K562 (cell line): ENCODE data around the gene ATPAF2. TPM values are rescaled to one million over a fixed set of nuclear protein-coding genes. Genes with fewer than 3 reads are reported as not detected.
A peak's percentile ranks its signal among the peaks of the same experiment; 100 is the strongest.

Experiments
- ATAC-seq: fragments of 200-7000 bp; cut with Tn5 transposase; 3 replicates; pipeline ENCODE4 v1.9.1; 2020; ENCODE audit warnings: moderate library complexity
- BruUV-seq: library from RNA; stranded (reverse); fragments of 400-500 nt; replicated peaks from 2 replicates; lab custom pipeline; 2021; lab: Mats Ljungman, UMichigan
- CTCF ChIA-PET: fragments of 300-600 bp; formaldehyde crosslinking; extraction: SDS; loops from one replicate; lab custom pipeline; 2021; ENCODE audit warnings: low intra/inter-chr PET ratio; lab: Yijun Ruan, JAX
- POLR2A ChIA-PET: fragments of 300-600, 350-650 bp; sonication (Branson Sonifier 250); formaldehyde crosslinking; extraction: SDS; loops from one replicate; lab custom pipeline; 2021; ENCODE audit warnings: antibody characterized with exemption, inconsistent platforms; lab: Yijun Ruan, JAX
- DNase-seq, 4 experiments: peaks; one replicate each; pipeline versions ENCODE4 v3.0.0 to v3.0.0-alpha.2; 2011 to 2018; ENCODE audit warnings: low spot score in 3 of 4, mixed read lengths in 3 of 4; ENCODE audit errors: extremely low read depth in 1 of 4
- FAIRE-seq: peaks from 2 replicates; lab custom pipeline; 2011; peaks lifted over from hg19 to GRCh38; lab: Jason Lieb, UNC
- H2AFZ ChIP-seq: 2 replicates; pipeline ENCODE4 v1.6.0; 2011; ENCODE audit warnings: low read depth, low read length, control low read depth, inconsistent platforms
- H3K27ac ChIP-seq: fragments of 200-600 bp; 3 replicates; pipeline ENCODE4 v1.8.0; 2011; ENCODE audit warnings: low read depth, mild to moderate bottlenecking, control low read depth, inconsistent platforms, low read length, moderate library complexity, mixed read lengths; ENCODE audit errors: extremely low read depth
- H3K27me3 ChIP-seq, 2 experiments: fragments of 300-600 bp in 1 of 2; 2 replicates in 1 of 2; 3 replicates in 1 of 2; pipeline versions ENCODE4 v1.6.0 to v1.8.0; 2011; ENCODE audit warnings: inconsistent platforms in 2 of 2, low read length in 2 of 2, mild to moderate bottlenecking in 1 of 2, mixed read lengths in 1 of 2, moderate library complexity in 1 of 2; ENCODE audit not compliant: control insufficient read depth in 2 of 2, insufficient read depth in 2 of 2
- H3K36me3 ChIP-seq: fragments of 300-600 bp; 3 replicates; pipeline ENCODE4 v1.8.0; 2011; ENCODE audit warnings: mild to moderate bottlenecking, low read length, inconsistent platforms; ENCODE audit not compliant: control insufficient read depth, insufficient read depth
- H3K4me1 ChIP-seq, 2 experiments: fragments of 200-600 bp in 1 of 2; replicated peaks in 1 of 2; 2 replicates in 1 of 2; 3 replicates in 1 of 2; pipeline versions ENCODE4 v1.5.1 to v1.8.0; 2011; ENCODE audit warnings: inconsistent platforms in 2 of 2, low read length in 2 of 2, mild to moderate bottlenecking in 1 of 2, mixed read lengths in 1 of 2, moderate library complexity in 1 of 2; ENCODE audit not compliant: control insufficient read depth in 2 of 2, insufficient read depth in 2 of 2
- H3K4me2 ChIP-seq: 2 replicates; pipeline ENCODE4 v1.6.1; 2011; ENCODE audit warnings: low read length, control low read depth, inconsistent platforms, mixed read lengths; ENCODE audit not compliant: insufficient read depth
- H3K4me3 ChIP-seq: fragments of 200-600 bp; sonication (generic), shearing (Covaris generic); 2 replicates; pipeline ENCODE4 v1.5.1; 2016; ENCODE audit warnings: control low read depth, inconsistent platforms
- H3K79me2 ChIP-seq: fragments of 200-600 bp; 3 replicates; pipeline ENCODE4 v1.8.0; 2011; ENCODE audit warnings: low read length, inconsistent platforms; ENCODE audit not compliant: control insufficient read depth, insufficient read depth
- H3K9ac ChIP-seq, 2 experiments: 2 replicates each; pipeline versions ENCODE4 v1.6.0 to v1.6.1; 2011; ENCODE audit warnings: low read depth in 2 of 2, low read length in 2 of 2, control low read depth in 1 of 2, inconsistent platforms in 1 of 2, mild to moderate bottlenecking in 1 of 2, mixed read lengths in 1 of 2; ENCODE audit not compliant: insufficient read depth in 1 of 2
- H3K9me1 ChIP-seq: one replicate; pipeline ENCODE4 v1.6.0; 2011; ENCODE audit warnings: inconsistent platforms, mild to moderate bottlenecking, low read length, moderate library complexity; ENCODE audit not compliant: control insufficient read depth, insufficient read depth
- H3K9me3 ChIP-seq: replicated peaks from 2 replicates; pipeline ENCODE4 v1.5.1; 2011; ENCODE audit warnings: low read depth, low read length, inconsistent platforms; ENCODE audit not compliant: control insufficient read depth, insufficient read depth
- H4K20me1 ChIP-seq: replicated peaks from 2 replicates; pipeline ENCODE4 v1.6.1; 2011; ENCODE audit warnings: low read length, inconsistent platforms, mixed read lengths; ENCODE audit not compliant: control insufficient read depth, insufficient read depth
- CBX3 ChIP-seq, 2 experiments: IDR thresholded peaks; 1 replicate in 1 of 2; 2 replicates in 1 of 2; pipeline ENCODE4 v1.6.1; 2012; ENCODE audit warnings: inconsistent platforms in 2 of 2, low read length in 2 of 2, borderline replicate concordance in 1 of 2, control low read depth in 1 of 2
- CHD2 ChIP-seq: IDR thresholded peaks from 2 replicates; pipeline ENCODE4 v1.6.1; 2011; ENCODE audit warnings: low read depth, low read length
- ERF ChIP-seq: fragments of 450-650 bp; formaldehyde crosslinking; IDR thresholded peaks from 2 replicates; pipeline ENCODE4 v1.4.0; 2020; ENCODE audit warnings: mild to moderate bottlenecking, mixed read lengths
- ETS2 ChIP-seq: IDR thresholded peaks from 2 replicates; pipeline ENCODE4 v1.6.1; 2016; ENCODE audit warnings: borderline replicate concordance, missing genetic modification characterization, mild to moderate bottlenecking, moderate library complexity, missing compliant biosample characterization; ENCODE audit not compliant: poor library complexity, severe bottlenecking
- SIX5 ChIP-seq, 2 experiments: IDR thresholded peaks; 2 replicates each; pipeline ENCODE4 v1.6.1; 2011; ENCODE audit warnings: low read length in 2 of 2, borderline replicate concordance in 1 of 2, low read depth in 1 of 2, mild to moderate bottlenecking in 1 of 2, moderate library complexity in 1 of 2; ENCODE audit not compliant: insufficient read depth in 1 of 2
- ZNF41 ChIP-seq: fragments of 250-450 bp; sonication (Bioruptor Pico); conservative IDR thresholded peaks from 2 replicates; pipeline ENCODE4 v1.4.0; 2020; ENCODE audit warnings: mild to moderate bottlenecking
- WGBS: fragments of 100-300 bp; shearing (Covaris generic); methylation state at CpG from one replicate; pipeline ENCODE4 v1.1.6; 2016; ENCODE audit warnings: low coverage, mixed read lengths; ENCODE audit not compliant: insufficient coverage; ENCODE audit errors: missing lambda C conversion rate; 5-methylcytosine and 5-hydroxymethylcytosine counted together
- in situ Hi-C: fragments of 300-500 bp; cut with MboI; formaldehyde crosslinking; loops from 4 replicates; pipeline ENCODE4 v1.15.0; 2018; ENCODE audit warnings: inconsistent platforms, mixed read lengths
- intact Hi-C: fragments of 100-400 bp; cut with micrococcal nuclease; formaldehyde crosslinking; loops from 2 replicates; pipeline ENCODE4 v1.14.2; 2022
- polyA plus RNA-seq, 8 experiments: library from polyadenylated mRNA; depleted of rRNA in 4 of 8; stranded (reverse) in 5 of 8; unstranded in 3 of 8; fragments of >200 nt; fragmentation: Nextera tagmentation in 2 of 8; fragmentation: Illumina TruSeq in 1 of 8; extraction: Ambion mirVana in 2 of 8; extraction: Trizol in 1 of 8; gene quantifications; 2 replicates each; pipeline versions ENCODE4 v1.2.1 to v1.2.3, GENCODE V29; 2011 to 2014; ENCODE audit warnings: inconsistent platforms in 1 of 8, missing spikeins in 1 of 8
- total RNA-seq, 7 experiments: library from RNA; depleted of rRNA in 6 of 7; stranded (reverse); fragments of >200 nt in 6 of 7; fragmentation: Illumina TruSeq in 2 of 7; extraction: Trizol in 2 of 7; gene quantifications; 2 replicates each; pipeline versions ENCODE4 v1.2.1 to v1.2.3, GENCODE V29; 2011 to 2021; ENCODE audit warnings: low replicate concordance in 1 of 7
- TF ChIP-seq, protein P1 (sequence below): fragments of 450-650 bp; IDR thresholded peaks from 2 replicates; pipeline ENCODE4 v1.6.1; 2016; ENCODE audit warnings: low read depth
- TF ChIP-seq, protein P2 (sequence below): sonication (generic); formaldehyde crosslinking; IDR thresholded peaks from 2 replicates; pipeline ENCODE4 v1.8.0; 2022; ENCODE audit warnings: mild to moderate bottlenecking, missing genetic modification reagents

The ATPAF2 gene
- total and polyA plus RNA-seq, 9 of the 15 experiments (the other 6 are each of a cell fraction or from before 2014, with no cell fraction given) = 2.1 to 19.2 (median 11.3) TPM

DNA sequence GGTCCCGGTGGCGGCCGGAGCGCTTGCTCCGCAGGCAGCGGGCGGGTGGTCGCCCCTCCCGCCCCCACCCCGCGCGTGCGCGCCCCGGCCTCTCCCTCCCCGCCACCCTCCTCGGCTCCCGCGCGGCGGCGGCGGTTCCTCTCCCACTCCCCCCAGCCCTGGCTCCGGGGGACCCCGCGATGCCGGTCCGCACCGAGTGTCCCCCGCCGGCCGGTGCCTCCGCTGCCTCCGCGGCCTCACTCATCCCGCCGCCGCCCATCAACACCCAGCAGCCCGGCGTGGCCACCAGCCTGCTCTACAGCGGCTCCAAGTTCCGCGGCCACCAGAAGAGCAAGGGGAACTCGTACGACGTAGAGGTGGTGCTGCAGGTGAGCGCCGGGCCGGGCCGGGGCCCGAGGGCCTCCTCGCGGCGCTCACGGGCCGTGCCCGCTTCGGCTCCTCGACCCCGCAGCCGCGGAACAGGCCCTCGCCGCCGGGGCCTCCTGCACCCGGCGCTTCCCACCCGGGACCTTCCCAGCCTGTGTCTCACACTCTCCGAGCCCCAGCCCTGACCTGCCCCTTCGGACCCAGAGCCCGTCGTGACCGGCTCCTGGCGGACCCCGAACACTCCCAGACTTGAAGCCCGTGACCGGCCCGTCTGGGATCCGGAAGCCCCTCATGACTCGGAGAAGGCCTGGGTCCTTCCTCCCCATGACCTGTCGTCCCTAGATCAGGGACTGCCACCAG, 730 bp upstream of the ATPAF2 start:
- peaks cover 24 to 38% of the 10 kb centered on the region in 2 experiments; a peak in 4 of 5 replicates for H3K4me1 ChIP-seq
- POLR2A ChIA-PET = no interaction called here
- H2AFZ ChIP-seq = peak overlapping the region; percentile 51
- 0% methylated on average over 31 of the region's 81 CpGs for WGBS
- intact Hi-C loops = loop anchor here (5.0 kb wide), 2 partner anchors 48 to 357 kb away; partner anchors contain the start of genes DRG2 and RAI1
- H3K4me3 ChIP-seq = peak overlapping the region; percentile 72
- H3K4me2 ChIP-seq = peak overlapping the region; percentile 74
- H3K9me3 ChIP-seq = no peaks in the 10 kb centered on the region
- CTCF ChIA-PET = no interaction called here
- DNase-seq (peak in 2 of 4 experiments; percentile 44 to 83), ATAC-seq (peak; percentile 45), FAIRE-seq (no peak)
- H3K79me2 ChIP-seq = peaks cover 46% of the 10 kb centered on the region
- no peaks in the 10 kb centered on the region for H3K9me1 ChIP-seq
- H3K36me3 ChIP-seq = peaks cover 5% of the 10 kb centered on the region; the same call in 1 of the 3 replicates
- peak overlapping the region; percentile 67 for H3K27ac ChIP-seq
- in situ Hi-C loops = no loop called here
- no TSS peak for BruUV-seq
- no peaks in the 10 kb centered on the region; the same call in 1 of the 2 replicates for H4K20me1 ChIP-seq
- peak overlapping the region; percentile 63 to 93 for H3K9ac ChIP-seq
- no peaks in the 10 kb centered on the region for H3K27me3 ChIP-seq
- TF ChIP-seq, protein P1, sequence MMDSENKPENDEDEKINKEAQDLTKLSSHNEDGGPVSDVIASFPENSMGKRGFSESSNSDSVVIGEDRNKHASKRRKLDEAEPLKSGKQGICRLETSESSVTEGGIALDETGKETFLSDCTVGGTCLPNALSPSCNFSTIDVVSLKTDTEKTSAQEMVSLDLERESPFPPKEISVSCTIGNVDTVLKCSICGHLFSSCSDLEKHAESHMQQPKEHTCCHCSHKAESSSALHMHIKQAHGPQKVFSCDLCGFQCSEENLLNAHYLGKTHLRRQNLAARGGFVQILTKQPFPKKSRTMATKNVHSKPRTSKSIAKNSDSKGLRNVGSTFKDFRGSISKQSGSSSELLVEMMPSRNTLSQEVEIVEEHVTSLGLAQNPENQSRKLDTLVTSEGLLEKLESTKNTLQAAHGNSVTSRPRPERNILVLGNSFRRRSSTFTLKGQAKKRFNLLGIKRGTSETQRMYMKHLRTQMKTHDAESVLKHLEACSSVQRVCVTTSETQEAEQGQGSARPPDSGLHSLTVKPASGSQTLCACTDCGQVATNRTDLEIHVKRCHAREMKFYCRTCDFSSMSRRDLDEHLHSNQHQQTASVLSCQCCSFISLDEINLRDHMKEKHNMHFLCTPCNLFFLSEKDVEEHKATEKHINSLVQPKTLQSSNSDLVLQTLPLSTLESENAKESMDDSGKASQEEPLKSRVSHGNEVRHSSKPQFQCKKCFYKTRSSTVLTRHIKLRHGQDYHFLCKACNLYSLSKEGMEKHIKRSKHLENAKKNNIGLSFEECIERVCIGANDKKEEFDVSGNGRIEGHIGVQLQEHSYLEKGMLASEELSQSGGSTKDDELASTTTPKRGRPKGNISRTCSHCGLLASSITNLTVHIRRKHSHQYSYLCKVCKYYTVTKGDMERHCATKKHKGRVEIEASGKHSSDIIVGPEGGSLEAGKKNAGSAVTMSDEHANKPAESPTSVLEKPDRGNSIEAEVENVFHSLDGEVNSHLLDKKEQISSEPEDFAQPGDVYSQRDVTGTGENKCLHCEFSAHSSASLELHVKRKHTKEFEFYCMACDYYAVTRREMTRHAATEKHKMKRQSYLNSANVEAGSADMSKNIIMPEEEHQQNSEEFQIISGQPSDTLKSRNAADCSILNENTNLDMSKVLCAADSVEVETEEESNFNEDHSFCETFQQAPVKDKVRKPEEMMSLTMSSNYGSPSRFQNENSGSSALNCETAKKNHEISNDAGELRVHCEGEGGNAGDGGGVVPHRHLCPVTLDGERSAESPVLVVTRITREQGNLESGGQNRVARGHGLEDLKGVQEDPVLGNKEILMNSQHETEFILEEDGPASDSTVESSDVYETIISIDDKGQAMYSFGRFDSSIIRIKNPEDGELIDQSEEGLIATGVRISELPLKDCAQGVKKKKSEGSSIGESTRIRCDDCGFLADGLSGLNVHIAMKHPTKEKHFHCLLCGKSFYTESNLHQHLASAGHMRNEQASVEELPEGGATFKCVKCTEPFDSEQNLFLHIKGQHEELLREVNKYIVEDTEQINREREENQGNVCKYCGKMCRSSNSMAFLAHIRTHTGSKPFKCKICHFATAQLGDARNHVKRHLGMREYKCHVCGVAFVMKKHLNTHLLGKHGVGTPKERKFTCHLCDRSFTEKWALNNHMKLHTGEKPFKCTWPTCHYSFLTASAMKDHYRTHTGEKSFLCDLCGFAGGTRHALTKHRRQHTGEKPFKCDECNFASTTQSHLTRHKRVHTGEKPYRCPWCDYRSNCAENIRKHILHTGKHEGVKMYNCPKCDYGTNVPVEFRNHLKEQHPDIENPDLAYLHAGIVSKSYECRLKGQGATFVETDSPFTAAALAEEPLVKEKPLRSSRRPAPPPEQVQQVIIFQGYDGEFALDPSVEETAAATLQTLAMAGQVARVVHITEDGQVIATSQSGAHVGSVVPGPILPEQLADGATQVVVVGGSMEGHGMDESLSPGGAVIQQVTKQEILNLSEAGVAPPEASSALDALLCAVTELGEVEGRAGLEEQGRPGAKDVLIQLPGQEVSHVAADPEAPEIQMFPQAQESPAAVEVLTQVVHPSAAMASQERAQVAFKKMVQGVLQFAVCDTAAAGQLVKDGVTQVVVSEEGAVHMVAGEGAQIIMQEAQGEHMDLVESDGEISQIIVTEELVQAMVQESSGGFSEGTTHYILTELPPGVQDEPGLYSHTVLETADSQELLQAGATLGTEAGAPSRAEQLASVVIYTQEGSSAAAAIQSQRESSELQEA = no peak
- TF ChIP-seq ETS2 (tag) (no peak), ERF (CRISPR knock-in tag) (no peak), SIX5 (IDR thresholded peaks at IDR 0.05; ENCODE audit: borderline replicate concordance in 1 of 2, insufficient read depth in 1 of 2, low read depth in 1 of 2, low read length in 2 of 2) (no peak), CBX3 (IDR thresholded peaks at IDR 0.05; ENCODE audit: borderline replicate concordance in 1 of 2, low read length in 2 of 2) (no peak), CHD2 (no peak), ZNF41 (CRISPR knock-in tag) (no peak)
- TF ChIP-seq, protein P2, sequence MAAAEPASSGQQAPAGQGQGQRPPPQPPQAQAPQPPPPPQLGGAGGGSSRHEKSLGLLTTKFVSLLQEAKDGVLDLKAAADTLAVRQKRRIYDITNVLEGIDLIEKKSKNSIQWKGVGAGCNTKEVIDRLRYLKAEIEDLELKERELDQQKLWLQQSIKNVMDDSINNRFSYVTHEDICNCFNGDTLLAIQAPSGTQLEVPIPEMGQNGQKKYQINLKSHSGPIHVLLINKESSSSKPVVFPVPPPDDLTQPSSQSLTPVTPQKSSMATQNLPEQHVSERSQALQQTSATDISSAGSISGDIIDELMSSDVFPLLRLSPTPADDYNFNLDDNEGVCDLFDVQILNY (CRISPR knock-in tag) = no peak
